Type B pancreatic cell (in vitro differentiated cells): ENCODE data around the gene SPRR2A. TPM values are rescaled to one million over a fixed set of nuclear protein-coding genes. Genes with fewer than 3 reads are reported as not detected.

ENCODE experiments used
- DNase-seq: peaks from one replicate; pipeline ENCODE4 v3.0.0; 2021; ENCODE audit warnings: mixed read lengths; ENCODE audit not compliant: unreplicated experiment; ENCODE audit errors: extremely low spot score
- H3K27ac Mint-ChIP-seq: 2 replicates; pipeline ENCODE4 v1.8.0; 2021; ENCODE audit warnings: mild to moderate bottlenecking, mixed read lengths
- H3K27me3 Mint-ChIP-seq: 2 replicates; pipeline ENCODE4 v1.8.0; 2021; ENCODE audit warnings: mixed read lengths
- H3K36me3 Mint-ChIP-seq: 2 replicates; pipeline ENCODE4 v1.8.0; 2021; ENCODE audit warnings: mixed read lengths
- H3K4me1 Mint-ChIP-seq: one replicate; pipeline ENCODE4 v1.8.0; 2021; ENCODE audit warnings: mixed read lengths; ENCODE audit not compliant: unreplicated experiment
- H3K4me3 Mint-ChIP-seq: 2 replicates; pipeline ENCODE4 v1.8.0; 2021; ENCODE audit warnings: mild to moderate bottlenecking, mixed read lengths
- H3K9me3 Mint-ChIP-seq: 2 replicates; pipeline ENCODE4 v1.8.0; 2021; ENCODE audit warnings: mixed read lengths
- total RNA-seq: library from RNA; stranded (reverse); gene quantifications from 2 replicates; pipeline ENCODE4 v1.2.1, GENCODE V29; 2021; ENCODE audit warnings: low replicate concordance
- TF ChIP-seq, protein P1 (sequence below): fragments of 200-600 bp; sonication (generic); conservative IDR thresholded peaks from 2 replicates; pipeline ENCODE4 v1.5.0; 2021; ENCODE audit warnings: antibody characterized with exemption, mild to moderate bottlenecking

SPRR2A gene
- total RNA-seq, 1 donor from 2014 or later, result 0.75 TPM

DNA sequence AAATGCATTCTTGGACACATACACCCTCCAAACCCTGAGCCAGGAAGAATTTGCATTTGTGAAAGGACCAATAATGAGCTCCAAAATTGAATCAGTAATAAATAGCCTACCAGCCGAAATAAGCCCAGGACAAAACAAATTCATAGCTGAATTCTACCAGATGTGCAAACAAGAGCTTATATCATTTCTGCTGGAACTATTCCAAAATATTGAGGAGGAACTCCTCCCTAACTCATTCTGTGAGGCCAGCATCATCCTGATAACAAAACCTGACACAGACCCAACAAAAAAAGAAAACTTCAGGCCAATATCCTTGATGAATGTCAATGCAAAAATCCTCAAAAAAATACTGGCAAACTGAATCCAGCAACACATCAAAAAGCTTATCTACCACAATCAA is 30.3 kb upstream of the SPRR2A start:
- TF ChIP-seq, protein P1, sequence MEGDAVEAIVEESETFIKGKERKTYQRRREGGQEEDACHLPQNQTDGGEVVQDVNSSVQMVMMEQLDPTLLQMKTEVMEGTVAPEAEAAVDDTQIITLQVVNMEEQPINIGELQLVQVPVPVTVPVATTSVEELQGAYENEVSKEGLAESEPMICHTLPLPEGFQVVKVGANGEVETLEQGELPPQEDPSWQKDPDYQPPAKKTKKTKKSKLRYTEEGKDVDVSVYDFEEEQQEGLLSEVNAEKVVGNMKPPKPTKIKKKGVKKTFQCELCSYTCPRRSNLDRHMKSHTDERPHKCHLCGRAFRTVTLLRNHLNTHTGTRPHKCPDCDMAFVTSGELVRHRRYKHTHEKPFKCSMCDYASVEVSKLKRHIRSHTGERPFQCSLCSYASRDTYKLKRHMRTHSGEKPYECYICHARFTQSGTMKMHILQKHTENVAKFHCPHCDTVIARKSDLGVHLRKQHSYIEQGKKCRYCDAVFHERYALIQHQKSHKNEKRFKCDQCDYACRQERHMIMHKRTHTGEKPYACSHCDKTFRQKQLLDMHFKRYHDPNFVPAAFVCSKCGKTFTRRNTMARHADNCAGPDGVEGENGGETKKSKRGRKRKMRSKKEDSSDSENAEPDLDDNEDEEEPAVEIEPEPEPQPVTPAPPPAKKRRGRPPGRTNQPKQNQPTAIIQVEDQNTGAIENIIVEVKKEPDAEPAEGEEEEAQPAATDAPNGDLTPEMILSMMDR, result no peak
- H3K27me3 Mint-ChIP-seq, result no peaks in the 10 kb centered on the region
- H3K9me3 Mint-ChIP-seq, result no peaks in the 10 kb centered on the region
- no peak overlapping the region for H3K4me3 Mint-ChIP-seq
- H3K27ac Mint-ChIP-seq, result no peak overlapping the region
- no peaks in the 10 kb centered on the region for H3K36me3 Mint-ChIP-seq
- no peak for DNase-seq
- H3K4me1 Mint-ChIP-seq, result no peaks in the 10 kb centered on the region

DNA sequence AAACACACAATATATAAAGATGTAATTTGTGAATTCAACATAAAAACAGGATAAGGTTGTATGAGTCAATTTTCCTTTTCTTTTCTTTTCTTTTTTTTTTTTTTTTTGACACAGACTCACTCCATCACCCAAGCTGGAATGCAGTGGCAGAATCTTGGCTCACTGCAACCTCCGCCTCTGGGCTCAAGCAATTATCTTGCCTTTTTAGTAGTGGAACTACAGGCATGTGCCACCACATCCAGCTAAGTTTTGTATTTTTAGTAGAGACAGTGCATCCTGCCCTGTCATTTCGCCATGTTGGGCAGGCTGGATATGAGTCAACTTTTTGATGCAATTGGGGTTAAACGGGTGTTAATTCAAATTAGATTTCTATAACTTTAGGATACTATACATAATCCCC is 24.4 kb upstream of the SPRR2A start:
- TF ChIP-seq, protein P1, result no peak

DNA sequence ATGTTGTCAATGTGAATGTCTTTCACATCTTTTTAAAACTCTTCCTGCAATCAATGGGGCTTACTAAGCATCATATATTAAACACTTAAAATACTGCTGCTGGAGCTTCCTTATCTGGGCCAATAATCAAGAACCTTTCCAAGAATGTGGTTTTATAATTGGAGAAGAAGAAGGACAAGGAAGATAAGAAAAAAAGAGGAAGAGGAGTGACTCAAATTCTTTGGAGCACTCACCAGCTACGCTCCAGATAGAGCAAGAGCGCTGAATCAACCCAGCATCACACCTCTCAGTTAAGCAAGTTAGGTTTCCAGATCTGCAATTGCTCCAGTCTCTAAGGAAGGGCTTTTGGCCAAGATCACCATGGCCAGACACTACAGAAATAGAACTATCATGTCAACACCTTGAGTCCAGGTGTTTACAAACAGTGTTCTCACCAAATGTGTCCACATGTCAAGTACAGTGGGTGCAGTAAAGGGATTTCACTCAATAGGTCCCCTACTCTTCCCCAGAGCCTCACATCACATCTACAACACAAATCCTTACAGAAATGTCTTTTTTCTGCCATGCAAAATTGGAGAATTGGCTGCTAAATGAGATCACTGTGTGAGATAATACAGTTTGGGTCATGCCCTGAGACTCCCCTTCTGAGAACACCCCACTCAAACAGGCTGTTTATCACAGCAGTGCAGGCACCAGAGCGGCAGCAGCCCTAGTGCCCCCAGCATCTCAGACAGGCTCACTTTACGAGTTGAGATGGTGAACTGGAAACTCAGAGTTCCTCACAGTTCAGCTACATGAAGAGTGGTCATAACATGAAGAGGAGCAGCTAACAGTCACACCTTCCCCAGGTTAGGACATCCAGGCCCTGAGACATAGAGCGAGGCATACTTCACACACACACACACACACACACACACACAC is 15.8 kb upstream of the SPRR2A start:
- no peak overlapping the region for H3K4me3 Mint-ChIP-seq
- H3K27me3 Mint-ChIP-seq, result peaks cover 8% of the 10 kb centered on the region
- H3K36me3 Mint-ChIP-seq, result no peaks in the 10 kb centered on the region
- no peak for DNase-seq
- no peaks in the 10 kb centered on the region for H3K4me1 Mint-ChIP-seq
- TF ChIP-seq, protein P1, result no peak
- H3K27ac Mint-ChIP-seq, result no peak overlapping the region
- H3K9me3 Mint-ChIP-seq, result no peaks in the 10 kb centered on the region

More for the DNA sequence above, 24.4 kb upstream of the SPRR2A start:
- H3K9me3 Mint-ChIP-seq, result no peaks in the 10 kb centered on the region
- no peaks in the 10 kb centered on the region for H3K4me1 Mint-ChIP-seq
- no peaks in the 10 kb centered on the region for H3K27me3 Mint-ChIP-seq
- no peak for DNase-seq
- no peak overlapping the region for H3K4me3 Mint-ChIP-seq
- H3K36me3 Mint-ChIP-seq, result no peaks in the 10 kb centered on the region
- no peak overlapping the region for H3K27ac Mint-ChIP-seq

DNA sequence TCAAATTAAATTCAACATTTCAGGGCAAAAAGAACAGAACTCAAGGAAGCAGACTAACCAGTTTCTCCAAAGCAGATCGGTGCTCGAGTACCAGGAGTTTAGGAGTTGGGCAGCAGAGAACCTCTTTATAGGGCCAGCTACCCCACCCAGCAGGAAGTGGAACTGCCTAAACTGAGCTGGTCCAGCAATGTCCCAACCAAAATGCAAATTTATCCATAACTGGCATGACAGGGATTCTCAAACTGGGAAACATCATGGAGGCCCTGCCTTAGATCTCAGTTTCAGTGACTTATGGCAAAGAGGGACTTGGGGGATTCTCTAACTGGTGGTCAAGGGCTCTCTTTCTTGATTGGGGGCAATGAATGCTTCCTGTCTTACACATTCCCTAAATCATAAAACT is 14.2 kb upstream of the SPRR2A start, which contains the start of gene SPRR2B:
SPRR2B (minus strand) TSS at position 101 of the 400 bp plus-strand sequence. CDS start 772 bp downstream, outside the sequence.
- H3K4me1 Mint-ChIP-seq, result no peaks in the 10 kb centered on the region
- H3K36me3 Mint-ChIP-seq, result no peaks in the 10 kb centered on the region

DNA sequence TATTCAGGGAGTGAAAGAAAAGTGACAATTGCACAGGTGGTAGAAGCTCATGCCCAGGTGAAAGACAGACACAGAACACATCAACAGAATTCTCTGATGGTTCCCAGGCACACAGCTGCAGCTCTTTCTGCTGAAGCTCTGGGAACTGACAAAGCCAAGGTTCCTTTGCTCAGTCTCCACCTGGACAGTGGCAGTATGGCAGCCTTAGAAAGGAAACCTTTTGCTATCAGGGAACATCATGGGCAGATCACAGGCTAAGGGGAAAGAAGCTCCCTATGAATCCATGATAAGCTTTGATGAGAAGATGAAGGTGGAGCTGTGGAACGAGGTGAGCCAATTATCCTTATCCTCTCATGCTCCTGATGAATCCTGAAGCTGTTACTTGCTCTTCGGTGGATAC is 12.9 kb upstream of the SPRR2A start:
- no peaks in the 10 kb centered on the region for H3K36me3 Mint-ChIP-seq
- TF ChIP-seq, protein P1, result no peak
- no peaks in the 10 kb centered on the region for H3K4me1 Mint-ChIP-seq
- H3K4me3 Mint-ChIP-seq, result no peak overlapping the region
- H3K27ac Mint-ChIP-seq, result no peak overlapping the region
- no peaks in the 10 kb centered on the region for H3K9me3 Mint-ChIP-seq
- DNase-seq, result no peak
- peaks cover 10% of the 10 kb centered on the region for H3K27me3 Mint-ChIP-seq

More for the DNA sequence above, 14.2 kb upstream of the SPRR2A start, which contains the start of gene SPRR2B:
- no peaks in the 10 kb centered on the region for H3K9me3 Mint-ChIP-seq
- H3K4me3 Mint-ChIP-seq, result no peak within 1 kb of the TSS
- TF ChIP-seq, protein P1, result no peak
- DNase-seq, result no peak
- no peak within 1 kb of the TSS for H3K27ac Mint-ChIP-seq
- H3K27me3 Mint-ChIP-seq, result peaks cover 10% of the 10 kb centered on the region
